GM11168 (cell line): Measurements from ENCODE around the gene HECW1.

Experiments used
- in situ Hi-C: fragments of 300-500 bp; cut with MboI; formaldehyde crosslinking; loops from one replicate; pipeline ENCODE4 v1.12.0; 2022; ENCODE audit warnings: low sequenced_read_pairs; ENCODE audit not compliant: unreplicated experiment

HECW1 gene

DNA sequence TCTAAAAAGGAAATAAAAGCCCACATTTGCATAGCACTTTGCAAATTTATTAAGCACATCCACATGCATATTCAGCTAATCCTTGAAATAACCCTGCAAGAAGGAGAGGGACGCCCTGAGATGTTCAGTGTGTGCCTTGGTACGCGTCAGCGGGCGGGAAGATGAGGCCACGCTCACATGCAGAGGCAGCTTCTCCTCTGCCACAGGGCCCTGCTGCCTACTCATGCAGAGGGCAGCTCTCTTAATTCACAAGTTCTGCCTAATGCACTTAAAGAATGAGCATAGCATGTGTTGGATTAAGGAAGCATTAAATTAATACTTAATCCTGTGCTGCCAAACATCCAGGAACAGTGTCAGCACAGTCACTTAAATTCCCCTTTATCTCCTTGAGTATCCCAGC lies 132.3 kb downstream of the HECW1 start:
- in situ Hi-C loops = no loop called here

DNA sequence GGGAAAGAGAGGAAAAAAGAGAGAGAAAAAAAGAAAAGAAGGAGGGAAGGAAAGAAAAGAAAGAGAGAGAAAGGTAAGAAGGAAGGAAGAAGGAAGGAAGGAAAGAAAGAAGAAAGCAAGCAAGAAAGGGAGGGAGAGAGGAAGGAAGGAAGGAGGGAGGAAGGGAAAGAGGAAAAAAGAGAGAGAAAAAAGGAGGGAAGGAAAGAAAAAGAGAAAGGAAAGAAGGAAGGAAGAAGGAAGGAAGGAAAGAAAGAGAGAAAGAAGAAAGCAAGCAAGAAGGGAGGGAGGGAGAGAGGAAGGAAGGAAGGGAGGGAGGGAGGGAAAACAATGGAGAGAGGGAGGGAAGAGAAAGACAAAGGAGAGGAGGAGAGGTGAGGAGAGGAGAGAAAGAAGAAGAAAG lies 135.3 kb downstream of the HECW1 start:
- in situ Hi-C loops = no loop called here

DNA sequence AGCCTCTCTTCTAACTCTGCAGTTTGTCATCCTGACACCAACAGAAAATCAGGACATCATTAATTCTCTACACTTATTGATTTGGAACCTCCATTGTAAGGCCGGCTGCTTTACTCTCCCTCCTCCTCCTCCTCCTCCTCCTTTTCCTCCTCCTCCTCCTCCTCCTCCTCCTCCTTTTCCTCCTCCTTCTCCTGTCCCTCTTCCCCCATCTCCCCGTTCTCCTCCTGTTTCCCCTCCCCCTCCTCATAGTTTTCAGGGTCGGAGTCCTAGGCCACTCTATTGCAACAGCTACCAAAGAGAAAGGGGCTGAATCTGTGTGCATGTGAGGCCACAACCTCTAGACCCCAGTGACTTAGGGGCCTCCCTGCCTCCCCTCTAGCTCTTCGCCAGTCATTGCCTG lies 136.1 kb downstream of the HECW1 start:
- in situ Hi-C loops = no loop called here

DNA sequence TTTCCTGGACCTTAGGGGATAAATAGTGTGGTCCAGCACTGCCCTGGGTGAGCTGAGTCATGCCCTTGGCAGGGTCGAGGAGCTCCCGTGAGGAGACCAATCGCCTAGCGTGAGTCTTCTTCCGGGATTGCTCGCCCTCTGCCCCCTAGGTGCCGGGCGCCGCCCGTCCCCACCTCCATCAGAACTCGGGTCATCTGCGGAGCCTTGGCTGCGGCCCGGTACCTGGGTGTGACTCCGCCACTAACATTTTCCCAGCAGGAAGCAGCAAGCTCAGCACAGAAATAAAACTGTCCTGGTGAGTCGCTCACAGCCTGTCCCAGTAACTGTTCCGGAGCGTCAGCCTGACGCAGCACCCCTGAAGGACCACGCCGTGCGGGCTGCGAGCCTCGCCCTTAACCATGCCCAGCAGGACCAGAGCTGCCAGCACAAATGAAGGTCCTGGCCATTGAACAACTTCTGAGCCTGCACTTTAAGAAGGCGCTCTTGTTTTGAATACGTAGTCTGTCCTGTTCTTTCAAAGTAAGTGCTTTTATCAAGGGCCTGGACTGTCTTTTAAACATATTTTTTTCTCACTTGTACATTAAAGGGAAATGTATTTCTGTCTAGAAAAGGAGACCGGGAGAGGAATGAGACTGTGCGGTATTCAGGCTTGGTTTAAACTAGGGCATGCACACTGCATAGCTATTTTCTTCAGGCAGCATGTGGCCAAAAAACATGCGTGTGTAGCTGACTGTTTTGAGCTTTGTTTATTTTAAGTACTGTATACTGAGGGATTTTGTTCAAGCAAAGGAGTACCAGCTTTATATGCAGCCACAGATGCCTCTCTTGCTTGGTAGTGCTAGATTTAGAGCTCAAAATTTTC lies 136.7 kb downstream of the HECW1 start:
- in situ Hi-C loops = no loop called here

DNA sequence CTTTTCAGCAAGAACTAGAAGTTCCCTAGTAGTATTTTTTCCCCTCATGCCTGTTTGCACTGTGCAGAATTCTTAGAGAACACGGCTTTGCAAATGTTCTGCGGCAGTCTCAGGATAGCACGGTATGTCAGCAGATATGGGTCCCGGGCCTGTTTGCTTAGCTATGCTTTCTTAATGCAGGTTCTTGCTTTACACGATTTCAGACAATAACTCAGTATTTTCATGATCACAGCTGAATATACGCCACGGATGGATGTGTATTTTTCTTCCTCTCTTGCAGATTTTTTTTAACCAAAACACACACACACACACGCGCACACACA lies 137.3 kb downstream of the HECW1 start:
- in situ Hi-C loops = no loop called here

DNA sequence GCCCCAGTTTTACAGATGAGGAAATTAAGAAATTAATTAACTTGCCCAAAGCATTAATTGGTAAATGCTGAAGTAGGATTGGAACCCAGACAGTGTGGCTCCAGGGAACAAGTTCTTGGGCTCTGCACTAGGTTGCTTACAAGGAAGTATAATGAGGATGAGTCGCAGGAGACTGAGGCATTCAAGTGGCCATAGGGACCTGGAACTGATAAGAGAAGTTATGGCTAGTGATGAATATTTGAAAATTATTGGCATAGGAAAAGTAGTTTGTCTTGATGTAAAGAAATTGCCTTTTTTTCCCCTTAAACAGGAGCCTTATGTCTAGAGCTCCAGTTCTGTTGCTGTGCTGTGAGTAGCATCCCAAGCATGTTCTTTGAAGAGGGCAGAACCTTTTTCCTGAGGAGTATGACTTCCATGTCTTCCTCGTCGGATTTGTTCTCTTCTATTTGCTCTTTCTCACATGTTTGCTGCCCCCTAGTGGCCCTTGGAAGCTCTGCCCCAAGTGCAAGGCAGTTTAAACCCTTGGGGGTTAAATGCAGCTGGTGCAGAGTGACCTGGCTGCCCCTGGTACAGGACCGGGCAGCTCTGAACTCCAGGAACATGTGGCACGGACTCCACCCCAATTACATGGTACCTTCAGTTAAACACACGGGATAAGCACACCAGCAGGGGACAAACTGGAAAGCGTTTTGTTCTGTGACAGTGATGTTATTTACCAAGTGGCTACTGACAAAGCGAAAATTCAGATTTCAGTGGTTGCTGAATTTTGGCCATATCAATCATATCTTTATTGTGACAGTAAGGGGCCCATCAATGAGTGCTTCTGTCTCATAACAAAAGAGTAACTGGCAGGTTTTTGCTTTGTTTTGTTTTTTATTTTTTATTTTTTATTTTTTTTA lies 148.8 kb downstream of the HECW1 start:
- in situ Hi-C loops = loop anchor here (10.0 kb wide), 1 partner anchor 326 kb away; the partner anchor contains the start of genes MRPL32 and PSMA2

DNA sequence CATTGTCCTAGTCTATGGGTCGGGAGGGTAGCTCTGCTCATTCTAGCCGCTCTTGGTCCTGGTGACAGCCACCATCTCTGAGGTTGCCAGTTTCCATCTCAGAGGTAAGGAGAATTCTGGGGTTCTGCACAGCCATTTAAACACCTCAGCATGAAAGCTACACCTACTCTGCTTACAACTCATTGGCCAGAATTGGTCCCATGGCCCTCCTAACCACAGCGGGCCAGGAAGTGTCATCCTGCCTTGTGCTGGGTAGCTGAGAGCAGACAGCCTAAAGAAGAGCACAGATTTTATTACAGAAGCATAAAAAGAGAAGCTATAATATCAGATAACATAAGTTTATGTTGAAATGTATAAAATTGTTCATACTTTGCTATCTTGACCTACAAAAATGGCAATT lies 152.7 kb downstream of the HECW1 start:
- in situ Hi-C loops = loop anchor here (10.0 kb wide), 1 partner anchor 330 kb away; the partner anchor contains the start of genes MRPL32 and PSMA2

DNA sequence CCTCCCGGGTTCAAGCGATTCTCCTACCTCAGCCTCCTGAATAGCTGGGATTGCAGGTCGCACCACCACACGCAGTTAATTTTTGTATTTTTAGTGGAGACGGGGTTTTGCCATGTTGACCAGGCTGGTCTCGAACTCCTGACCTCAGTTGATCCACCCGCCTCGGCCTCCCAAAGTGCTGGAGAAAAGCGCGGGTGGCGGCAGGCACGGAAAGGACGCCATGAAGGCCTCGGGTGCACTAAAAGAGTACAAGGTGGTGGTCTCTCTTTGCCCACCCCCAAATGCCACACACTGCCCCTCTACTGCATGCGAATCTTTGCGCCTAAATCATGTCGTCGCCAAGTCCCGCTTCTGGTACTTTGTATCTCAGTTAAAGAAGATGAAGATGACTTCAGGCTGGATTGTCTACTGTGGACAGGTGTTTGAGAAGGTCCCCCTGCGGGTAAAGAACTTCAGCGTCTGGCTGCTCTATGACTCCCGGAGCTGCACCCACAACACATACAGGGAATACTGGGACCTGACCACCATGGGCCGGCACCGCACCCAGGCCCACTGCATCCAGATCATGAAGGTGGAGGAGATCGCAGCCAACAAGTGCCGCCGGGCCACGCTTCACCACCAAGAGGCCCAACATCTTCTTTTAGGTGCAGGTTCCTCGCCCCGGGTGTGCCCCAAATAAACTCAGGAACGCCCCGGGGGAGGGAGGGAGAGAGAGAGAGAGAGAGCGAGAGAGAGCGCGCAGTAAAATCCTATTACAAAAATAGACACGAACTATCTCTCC lies 161.7 kb downstream of the HECW1 start:
- in situ Hi-C loops = no loop called here

DNA sequence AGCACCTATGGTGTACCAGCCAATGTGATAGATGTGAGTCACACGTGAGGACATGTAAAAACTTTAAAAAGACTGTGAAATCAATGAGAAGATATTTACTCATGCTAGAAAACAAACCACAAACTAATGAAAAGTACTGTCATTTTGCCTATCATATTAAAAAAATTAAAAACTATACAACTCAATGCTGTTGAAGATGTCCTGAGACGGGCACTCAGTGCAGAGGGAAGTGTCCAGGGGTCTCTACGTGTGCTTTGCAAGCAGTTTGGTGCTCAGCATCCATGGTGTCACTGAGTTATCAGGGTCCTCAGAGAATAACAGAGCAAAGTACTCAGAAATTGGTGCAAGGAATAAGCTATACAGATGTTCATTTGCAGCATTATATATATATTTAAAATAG lies 162.3 kb downstream of the HECW1 start:
- in situ Hi-C loops = no loop called here

DNA sequence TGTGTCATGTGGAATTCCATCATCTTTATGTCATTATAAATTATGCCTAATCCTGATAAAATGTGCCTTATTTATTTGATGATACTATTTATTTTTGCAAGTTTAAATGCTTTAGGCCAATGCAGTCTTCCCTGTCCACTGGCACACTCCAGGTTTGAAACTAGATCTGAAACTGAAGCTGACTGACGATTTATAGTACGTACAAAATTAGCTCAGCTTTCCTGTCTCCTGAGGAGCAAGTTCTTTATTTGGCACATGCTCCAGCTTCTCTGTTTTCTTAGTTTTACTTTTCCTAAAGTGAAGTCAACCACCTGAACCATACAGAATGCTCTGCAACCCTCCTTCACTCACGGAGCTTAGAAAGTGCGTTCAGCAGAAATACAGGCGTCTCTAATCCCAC lies 164.1 kb downstream of the HECW1 start:
- in situ Hi-C loops = no loop called here

DNA sequence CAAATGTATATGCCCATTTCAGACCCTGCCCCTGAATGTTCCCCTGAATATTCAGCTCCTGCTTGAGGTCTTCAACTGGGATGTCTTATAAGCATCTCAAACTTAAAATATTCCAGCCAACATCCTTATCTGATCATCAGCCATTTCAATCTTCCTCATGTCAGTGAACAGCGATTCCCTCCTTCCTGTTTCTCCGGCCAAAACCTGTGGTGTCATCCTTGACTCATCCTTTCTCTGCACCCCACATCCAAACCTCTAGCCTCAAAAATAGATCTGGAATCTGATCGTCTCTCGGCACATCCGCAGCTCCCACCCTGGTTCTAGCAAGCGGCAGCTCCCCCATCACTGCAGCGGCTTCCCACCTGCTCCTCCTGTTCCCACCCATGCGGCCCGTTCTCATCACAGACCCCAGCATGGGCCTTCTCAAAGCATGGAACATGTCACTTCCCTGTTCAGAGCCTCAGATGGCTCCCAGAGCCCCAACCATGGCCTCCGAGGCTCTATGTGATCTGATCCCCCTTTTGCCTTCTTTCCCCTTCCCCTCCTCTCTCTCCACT lies 165.7 kb downstream of the HECW1 start:
- in situ Hi-C loops = no loop called here

DNA sequence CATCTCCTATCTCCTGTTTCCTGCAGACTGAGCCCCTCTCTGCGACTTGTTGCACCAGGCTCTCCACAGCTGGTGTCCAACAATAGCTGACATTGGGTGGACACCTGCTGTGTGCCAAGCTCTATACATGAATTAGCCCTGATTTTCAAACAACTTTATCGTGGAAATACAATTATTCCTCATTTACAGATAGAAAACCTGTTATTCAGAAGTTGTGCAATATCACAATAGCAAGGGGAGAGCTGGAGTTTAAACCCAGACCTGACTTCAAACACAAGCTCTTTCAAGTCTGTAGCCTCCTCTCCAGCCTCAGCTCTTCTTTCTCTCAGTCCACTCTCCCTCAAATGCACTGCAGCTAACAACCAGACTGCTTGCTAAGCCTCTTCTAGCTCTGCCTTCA lies 168.8 kb downstream of the HECW1 start:
- in situ Hi-C loops = no loop called here

DNA sequence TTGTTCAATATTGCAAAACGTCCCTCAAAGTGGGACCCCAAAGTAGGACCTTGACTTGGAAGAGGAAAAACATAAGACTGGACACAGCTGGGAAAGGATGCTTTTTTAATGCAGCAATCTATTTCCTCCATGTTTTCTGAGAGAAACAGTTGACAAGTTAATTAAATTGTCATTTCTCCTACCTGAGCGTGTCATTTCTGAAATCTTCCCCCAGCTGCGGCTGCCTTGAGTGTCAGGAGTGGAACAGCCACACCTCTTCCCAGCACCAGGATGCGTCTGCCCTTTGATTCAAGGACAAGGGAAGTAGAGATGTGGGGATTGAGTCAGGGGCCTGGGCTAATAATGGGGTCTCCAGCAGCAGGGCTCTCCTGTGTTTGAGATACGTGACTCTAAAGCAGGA lies 171.3 kb downstream of the HECW1 start:
- in situ Hi-C loops = no loop called here

DNA sequence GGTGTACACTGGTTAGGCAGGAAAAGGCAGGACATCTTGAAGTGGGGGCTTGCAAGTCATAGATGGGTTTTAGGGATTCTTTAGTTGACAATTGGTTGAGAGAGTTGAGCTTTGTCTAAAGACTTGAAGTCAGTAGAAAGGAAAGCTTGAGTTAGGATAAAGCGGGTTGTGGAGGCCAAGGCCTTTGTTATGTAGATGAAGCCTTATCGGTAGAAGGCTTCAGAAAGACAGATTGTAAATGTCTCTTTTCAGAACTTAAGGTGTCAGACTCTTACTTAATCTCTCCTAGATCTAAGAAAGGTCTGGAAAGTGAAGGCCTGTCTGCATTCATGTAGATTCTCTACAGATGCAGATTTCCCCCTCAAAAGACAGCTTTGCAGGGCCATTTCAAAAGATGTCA lies 177.4 kb downstream of the HECW1 start:
- in situ Hi-C loops = no loop called here

DNA sequence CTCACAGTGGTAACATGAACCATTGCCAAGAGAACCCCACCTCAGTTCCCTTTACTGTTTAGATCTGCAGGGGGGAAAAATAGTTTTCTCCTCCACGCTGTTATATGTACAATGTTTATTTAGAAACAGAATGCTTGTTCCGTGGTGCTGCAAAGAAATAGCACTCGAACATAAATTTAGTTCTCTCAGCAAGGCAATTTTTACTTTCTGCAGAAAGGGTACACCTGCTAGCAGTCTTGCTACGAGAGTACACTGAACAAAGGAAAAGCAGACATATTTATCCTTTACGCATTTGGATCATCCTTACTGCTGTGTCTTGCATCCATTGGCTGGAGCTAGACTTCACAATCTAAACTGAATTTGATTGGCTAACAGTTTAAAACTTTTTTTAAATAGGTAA lies 178.5 kb downstream of the HECW1 start:
- in situ Hi-C loops = no loop called here

DNA sequence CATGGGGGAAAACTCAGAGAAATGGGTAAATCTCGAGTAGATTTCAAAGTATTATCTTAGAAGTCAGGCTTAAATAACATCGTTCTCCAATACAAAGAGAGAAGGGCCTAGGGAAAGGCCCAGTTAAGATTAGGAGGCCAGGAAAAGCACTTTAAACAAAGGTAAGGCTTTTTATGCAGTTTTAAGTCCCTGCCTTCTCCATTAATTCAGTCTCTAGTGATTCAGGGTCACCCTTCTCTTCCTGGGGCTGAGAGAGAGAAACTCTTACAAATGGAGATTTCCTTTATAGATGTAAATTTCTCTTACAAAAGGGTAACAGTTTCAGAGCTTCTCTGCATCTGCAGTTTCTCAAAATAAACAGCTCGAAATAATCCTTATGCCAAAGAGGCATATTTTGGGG lies 179.3 kb downstream of the HECW1 start:
- in situ Hi-C loops = no loop called here

DNA sequence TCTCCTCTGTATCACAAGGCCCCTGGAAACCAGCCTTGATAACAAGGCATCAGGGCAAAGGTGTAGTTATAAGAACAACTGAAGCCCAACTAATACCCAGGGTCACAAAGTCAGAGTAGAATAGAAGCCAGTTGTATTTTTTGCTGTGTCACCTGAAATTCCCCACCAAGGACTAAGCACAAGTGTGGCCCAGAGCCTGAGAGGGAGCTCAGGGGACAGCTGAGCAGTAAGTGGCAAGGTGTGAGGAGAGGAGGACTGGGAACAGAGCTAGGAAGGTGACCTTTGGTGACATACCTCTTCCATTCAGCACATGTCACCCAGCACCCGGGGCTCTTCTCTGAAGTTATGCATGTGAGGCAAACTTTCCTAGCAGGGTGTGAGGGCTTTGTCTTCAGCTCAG lies 179.9 kb downstream of the HECW1 start:
- in situ Hi-C loops = no loop called here

DNA sequence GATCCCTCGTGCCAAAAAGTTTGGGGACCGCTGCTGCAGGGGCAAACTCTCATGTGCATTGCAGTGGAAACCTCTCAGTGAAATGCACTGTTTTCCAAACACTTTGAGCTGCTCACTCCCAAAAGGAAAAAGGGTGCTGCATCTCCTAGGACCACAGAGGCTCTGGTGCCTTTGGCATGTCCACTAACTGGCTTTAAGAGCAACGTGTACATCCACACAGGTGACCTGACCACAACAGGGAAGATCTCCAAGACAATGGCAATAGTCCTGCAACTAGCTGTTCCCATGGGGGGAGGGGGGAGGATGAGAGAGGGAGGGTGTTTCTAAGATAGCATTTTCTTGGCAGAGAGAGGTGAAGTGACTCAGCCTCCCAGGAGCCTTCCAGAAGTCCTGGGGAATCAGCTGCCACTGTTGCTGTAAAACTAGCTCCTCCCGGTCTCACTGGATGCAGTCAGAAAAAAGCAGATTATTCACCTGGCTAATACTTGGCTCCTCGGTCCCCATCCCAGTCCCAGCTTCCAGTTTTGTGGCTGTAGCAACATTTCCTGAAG lies 181.7 kb downstream of the HECW1 start:
- in situ Hi-C loops = no loop called here

DNA sequence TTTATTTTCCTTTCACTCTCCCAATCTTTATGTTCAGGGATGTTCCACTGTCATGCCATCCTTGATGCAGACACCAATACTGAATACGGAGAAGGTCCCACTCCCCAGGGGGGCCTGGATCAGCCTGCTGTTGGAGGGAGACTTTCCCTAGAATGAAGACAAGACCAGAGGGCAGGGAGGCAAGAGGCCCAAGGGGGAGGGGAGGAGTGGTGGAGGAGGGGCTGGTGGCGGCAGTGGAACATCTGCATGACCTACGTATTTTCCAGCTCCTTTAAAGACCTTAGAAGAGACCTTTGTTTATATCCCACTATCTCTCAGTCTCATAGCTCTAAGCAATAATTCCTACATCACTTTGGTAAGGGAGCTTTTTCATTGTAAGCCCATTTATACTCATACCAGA lies 183.0 kb downstream of the HECW1 start:
- in situ Hi-C loops = no loop called here

DNA sequence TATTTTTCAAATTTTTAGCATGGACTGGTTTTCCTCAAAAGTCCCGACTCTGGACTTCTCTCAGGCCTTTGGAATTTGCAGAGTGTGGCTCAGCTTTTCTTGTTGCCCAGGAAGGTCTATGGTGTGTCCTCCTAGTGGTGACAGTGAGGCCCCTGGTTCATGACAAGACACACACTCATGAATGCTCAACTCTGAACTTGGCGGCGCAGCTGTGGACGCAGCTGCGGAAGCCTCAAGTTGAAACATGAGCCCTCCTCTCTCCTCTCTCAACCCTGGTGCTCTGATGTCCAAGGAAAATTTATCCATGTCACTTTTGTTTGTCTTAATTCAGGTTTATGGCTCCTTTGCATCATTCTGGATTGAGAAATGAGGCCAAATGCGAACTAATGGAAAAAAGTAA lies 183.9 kb downstream of the HECW1 start:
- in situ Hi-C loops = no loop called here
